Left forelimb (tissue), 1 donor: ENCODE data around the gene CMIP.

Experiments used
- DNase-seq: peaks from one replicate; pipeline ENCODE4 v3.0.0-alpha.2; 2018; ENCODE audit warnings: low spot score

The CMIP gene

GRCh38 chr16:81495321-81496234, 51.0 kb downstream of the CMIP start:
- no peak for DNase-seq

- no peak for DNase-seq
Measured at GRCh38 chr16:81496321-81496720, 51.7 kb downstream of the CMIP start.

GRCh38 chr16:81496742-81497141, 52.1 kb downstream of the CMIP start:
- DNase-seq: no peak

GRCh38 chr16:81497690-81498089, 53.1 kb downstream of the CMIP start:
- DNase-seq: no peak

GRCh38 chr16:81498351-81498750, 53.7 kb downstream of the CMIP start:
- DNase-seq: no peak

- DNase-seq: no peak
Measured at GRCh38 chr16:81499576-81500380, 55.2 kb downstream of the CMIP start.

- DNase-seq: no peak
Measured at GRCh38 chr16:81500833-81501521, 56.4 kb downstream of the CMIP start.

- no peak for DNase-seq
Measured at GRCh38 chr16:81502396-81503070, 57.9 kb downstream of the CMIP start.

- DNase-seq: no peak
Measured at GRCh38 chr16:81505011-81505661, 60.5 kb downstream of the CMIP start.

GRCh38 chr16:81509404-81509803, 64.8 kb downstream of the CMIP start:
- DNase-seq: no peak

GRCh38 chr16:81510016-81510415, 65.4 kb downstream of the CMIP start:
- no peak for DNase-seq

- DNase-seq: no peak
Measured at GRCh38 chr16:81511371-81511770, 66.8 kb downstream of the CMIP start.

GRCh38 chr16:81513204-81514040, 68.8 kb downstream of the CMIP start:
- DNase-seq: no peak

- DNase-seq: no peak
Measured at GRCh38 chr16:81514041-81514559, 69.5 kb downstream of the CMIP start.

GRCh38 chr16:81514568-81515258, 70.1 kb downstream of the CMIP start:
- DNase-seq: no peak

GRCh38 chr16:81515281-81515680, 70.7 kb downstream of the CMIP start:
- DNase-seq: no peak

- DNase-seq: no peak
Measured at GRCh38 chr16:81515721-81516120, 71.1 kb downstream of the CMIP start.

- no peak for DNase-seq
Measured at GRCh38 chr16:81516478-81517149, 72.0 kb downstream of the CMIP start.

GRCh38 chr16:81517150-81517499, 72.5 kb downstream of the CMIP start:
- no peak for DNase-seq
